Measurements from ENCODE around the gene MAPKBP1. TPM values are rescaled to one million over a fixed set of nuclear protein-coding genes. Genes with fewer than 3 reads are reported as not detected.

MAPKBP1 gene
- total RNA-seq, 1 experiment from 2014 or later: 14.5 TPM

GRCh38 chr15:41827290-41827879 lies 53.1 kb downstream of the MAPKBP1 start (continued):
- no peak for TF ChIP-seq CDX4 (CRISPR knock-in tag; IDR thresholded peaks at IDR 0.05; ENCODE audit: borderline replicate concordance)
- TF ChIP-seq PRRX2 (CRISPR knock-in tag; IDR thresholded peaks at IDR 0.05): no peak
- no peak for TF ChIP-seq CREM (CRISPR knock-in tag; IDR thresholded peaks at IDR 0.05)
- no peak for TF ChIP-seq PRDM15 (CRISPR knock-in tag; IDR thresholded peaks at IDR 0.05)
- peak; percentile 21; the same call in 1 of the 2 replicates for TF ChIP-seq SP1 (CRISPR knock-in tag; conservative IDR thresholded peaks at IDR 0.05)
- TF ChIP-seq, protein P1, sequence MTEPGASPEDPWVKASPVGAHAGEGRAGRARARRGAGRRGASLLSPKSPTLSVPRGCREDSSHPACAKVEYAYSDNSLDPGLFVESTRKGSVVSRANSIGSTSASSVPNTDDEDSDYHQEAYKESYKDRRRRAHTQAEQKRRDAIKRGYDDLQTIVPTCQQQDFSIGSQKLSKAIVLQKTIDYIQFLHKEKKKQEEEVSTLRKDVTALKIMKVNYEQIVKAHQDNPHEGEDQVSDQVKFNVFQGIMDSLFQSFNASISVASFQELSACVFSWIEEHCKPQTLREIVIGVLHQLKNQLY (CRISPR knock-in tag; IDR thresholded peaks at IDR 0.05): no peak
- TF ChIP-seq, protein P2, sequence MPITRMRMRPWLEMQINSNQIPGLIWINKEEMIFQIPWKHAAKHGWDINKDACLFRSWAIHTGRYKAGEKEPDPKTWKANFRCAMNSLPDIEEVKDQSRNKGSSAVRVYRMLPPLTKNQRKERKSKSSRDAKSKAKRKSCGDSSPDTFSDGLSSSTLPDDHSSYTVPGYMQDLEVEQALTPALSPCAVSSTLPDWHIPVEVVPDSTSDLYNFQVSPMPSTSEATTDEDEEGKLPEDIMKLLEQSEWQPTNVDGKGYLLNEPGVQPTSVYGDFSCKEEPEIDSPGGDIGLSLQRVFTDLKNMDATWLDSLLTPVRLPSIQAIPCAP (CRISPR knock-in tag; IDR thresholded peaks at IDR 0.05): no peak
- no peak for TF ChIP-seq ZNF219 (CRISPR knock-in tag; IDR thresholded peaks at IDR 0.05; ENCODE audit: borderline replicate concordance)
- TF ChIP-seq, protein P3, sequence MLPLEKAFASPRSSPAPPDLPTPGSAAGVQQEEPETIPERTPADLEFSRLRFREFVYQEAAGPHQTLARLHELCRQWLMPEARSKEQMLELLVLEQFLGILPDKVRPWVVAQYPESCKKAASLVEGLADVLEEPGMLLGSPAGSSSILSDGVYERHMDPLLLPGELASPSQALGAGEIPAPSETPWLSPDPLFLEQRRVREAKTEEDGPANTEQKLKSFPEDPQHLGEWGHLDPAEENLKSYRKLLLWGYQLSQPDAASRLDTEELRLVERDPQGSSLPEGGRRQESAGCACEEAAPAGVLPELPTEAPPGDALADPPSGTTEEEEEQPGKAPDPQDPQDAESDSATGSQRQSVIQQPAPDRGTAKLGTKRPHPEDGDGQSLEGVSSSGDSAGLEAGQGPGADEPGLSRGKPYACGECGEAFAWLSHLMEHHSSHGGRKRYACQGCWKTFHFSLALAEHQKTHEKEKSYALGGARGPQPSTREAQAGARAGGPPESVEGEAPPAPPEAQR (CRISPR knock-in tag; IDR thresholded peaks at IDR 0.05): no peak
- 0 out of 2 replicates have a peak, but pooled peaks have one; percentile 48 for TF ChIP-seq ZNF232 (CRISPR knock-in tag; IDR thresholded peaks at IDR 0.05)
- TF ChIP-seq, protein P4, sequence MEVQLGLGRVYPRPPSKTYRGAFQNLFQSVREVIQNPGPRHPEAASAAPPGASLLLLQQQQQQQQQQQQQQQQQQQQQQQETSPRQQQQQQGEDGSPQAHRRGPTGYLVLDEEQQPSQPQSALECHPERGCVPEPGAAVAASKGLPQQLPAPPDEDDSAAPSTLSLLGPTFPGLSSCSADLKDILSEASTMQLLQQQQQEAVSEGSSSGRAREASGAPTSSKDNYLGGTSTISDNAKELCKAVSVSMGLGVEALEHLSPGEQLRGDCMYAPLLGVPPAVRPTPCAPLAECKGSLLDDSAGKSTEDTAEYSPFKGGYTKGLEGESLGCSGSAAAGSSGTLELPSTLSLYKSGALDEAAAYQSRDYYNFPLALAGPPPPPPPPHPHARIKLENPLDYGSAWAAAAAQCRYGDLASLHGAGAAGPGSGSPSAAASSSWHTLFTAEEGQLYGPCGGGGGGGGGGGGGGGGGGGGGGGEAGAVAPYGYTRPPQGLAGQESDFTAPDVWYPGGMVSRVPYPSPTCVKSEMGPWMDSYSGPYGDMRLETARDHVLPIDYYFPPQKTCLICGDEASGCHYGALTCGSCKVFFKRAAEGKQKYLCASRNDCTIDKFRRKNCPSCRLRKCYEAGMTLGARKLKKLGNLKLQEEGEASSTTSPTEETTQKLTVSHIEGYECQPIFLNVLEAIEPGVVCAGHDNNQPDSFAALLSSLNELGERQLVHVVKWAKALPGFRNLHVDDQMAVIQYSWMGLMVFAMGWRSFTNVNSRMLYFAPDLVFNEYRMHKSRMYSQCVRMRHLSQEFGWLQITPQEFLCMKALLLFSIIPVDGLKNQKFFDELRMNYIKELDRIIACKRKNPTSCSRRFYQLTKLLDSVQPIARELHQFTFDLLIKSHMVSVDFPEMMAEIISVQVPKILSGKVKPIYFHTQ (CRISPR knock-in tag; IDR thresholded peaks at IDR 0.05): no peak
- TF ChIP-seq, protein P5, sequence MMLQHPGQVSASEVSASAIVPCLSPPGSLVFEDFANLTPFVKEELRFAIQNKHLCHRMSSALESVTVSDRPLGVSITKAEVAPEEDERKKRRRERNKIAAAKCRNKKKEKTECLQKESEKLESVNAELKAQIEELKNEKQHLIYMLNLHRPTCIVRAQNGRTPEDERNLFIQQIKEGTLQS (CRISPR knock-in tag; conservative IDR thresholded peaks at IDR 0.05): no peak
- TF ChIP-seq, protein P6, sequence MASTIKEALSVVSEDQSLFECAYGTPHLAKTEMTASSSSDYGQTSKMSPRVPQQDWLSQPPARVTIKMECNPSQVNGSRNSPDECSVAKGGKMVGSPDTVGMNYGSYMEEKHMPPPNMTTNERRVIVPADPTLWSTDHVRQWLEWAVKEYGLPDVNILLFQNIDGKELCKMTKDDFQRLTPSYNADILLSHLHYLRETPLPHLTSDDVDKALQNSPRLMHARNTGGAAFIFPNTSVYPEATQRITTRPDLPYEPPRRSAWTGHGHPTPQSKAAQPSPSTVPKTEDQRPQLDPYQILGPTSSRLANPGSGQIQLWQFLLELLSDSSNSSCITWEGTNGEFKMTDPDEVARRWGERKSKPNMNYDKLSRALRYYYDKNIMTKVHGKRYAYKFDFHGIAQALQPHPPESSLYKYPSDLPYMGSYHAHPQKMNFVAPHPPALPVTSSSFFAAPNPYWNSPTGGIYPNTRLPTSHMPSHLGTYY (CRISPR knock-in tag; IDR thresholded peaks at IDR 0.05): no peak
- TF ChIP-seq TEAD4 (CRISPR knock-in tag; IDR thresholded peaks at IDR 0.05): no peak
- no peak for TF ChIP-seq NR3C1 (CRISPR knock-in tag; conservative IDR thresholded peaks at IDR 0.05; ENCODE audit: low read depth)
- no peak for TF ChIP-seq ZNF263 (CRISPR knock-in tag; IDR thresholded peaks at IDR 0.05; ENCODE audit: low read depth)
- 0 out of 2 replicates have a peak, but pooled peaks have one; percentile 19 for TF ChIP-seq FOXP1 (CRISPR knock-in tag; IDR thresholded peaks at IDR 0.05; ENCODE audit: borderline replicate concordance)

All from WTC11 (cell line).